ENCODE measurements around the gene SLC6A18.

- TF ChIP-seq, protein P1, sequence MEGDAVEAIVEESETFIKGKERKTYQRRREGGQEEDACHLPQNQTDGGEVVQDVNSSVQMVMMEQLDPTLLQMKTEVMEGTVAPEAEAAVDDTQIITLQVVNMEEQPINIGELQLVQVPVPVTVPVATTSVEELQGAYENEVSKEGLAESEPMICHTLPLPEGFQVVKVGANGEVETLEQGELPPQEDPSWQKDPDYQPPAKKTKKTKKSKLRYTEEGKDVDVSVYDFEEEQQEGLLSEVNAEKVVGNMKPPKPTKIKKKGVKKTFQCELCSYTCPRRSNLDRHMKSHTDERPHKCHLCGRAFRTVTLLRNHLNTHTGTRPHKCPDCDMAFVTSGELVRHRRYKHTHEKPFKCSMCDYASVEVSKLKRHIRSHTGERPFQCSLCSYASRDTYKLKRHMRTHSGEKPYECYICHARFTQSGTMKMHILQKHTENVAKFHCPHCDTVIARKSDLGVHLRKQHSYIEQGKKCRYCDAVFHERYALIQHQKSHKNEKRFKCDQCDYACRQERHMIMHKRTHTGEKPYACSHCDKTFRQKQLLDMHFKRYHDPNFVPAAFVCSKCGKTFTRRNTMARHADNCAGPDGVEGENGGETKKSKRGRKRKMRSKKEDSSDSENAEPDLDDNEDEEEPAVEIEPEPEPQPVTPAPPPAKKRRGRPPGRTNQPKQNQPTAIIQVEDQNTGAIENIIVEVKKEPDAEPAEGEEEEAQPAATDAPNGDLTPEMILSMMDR (IDR thresholded peaks at IDR 0.05; ENCODE audit: low read depth, low read length, poor library complexity, severe bottlenecking) = no peak
- no peak for TF ChIP-seq EZH2phosphoT487 (IDR thresholded peaks at IDR 0.05; ENCODE audit: borderline replicate concordance, low read length)
Observed at GRCh38 chr5:1186351-1187233, 38.6 kb upstream of the SLC6A18 start.
